Smooth muscle cell of the pulmonary artery (primary cell): ENCODE results near the gene SMIM8. TPM values are rescaled to one million over a fixed set of nuclear protein-coding genes. Genes with fewer than 3 reads are reported as not detected.

Source experiments
- total RNA-seq: library from RNA; depleted of rRNA; stranded (reverse); fragments of >200 nt; gene quantifications from 2 replicates; pipeline ENCODE4 v1.2.3, GENCODE V29; 2014

SMIM8 gene, protein sequence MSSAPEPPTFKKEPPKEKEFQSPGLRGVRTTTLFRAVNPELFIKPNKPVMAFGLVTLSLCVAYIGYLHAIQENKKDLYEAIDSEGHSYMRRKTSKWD
- 3.2 and 5.3 TPM in 2 replicates for total RNA-seq

GRCh38 chr6:87322304-87323212, at the start of gene SMIM8:
Gene SMIM8, plus strand, starts transcription at chr6:87322588. Its CDS starts 14,444 bp downstream, at chr6:87337032.

GRCh38 chr6:87344731-87345130, 22.3 kb downstream of the SMIM8 start, which contains the start of gene C6orf163:
Gene C6orf163, plus strand, starts transcription at chr6:87344813. Its CDS starts 287 bp downstream, at chr6:87345100.

Other genes with a start within 250 kb of the SMIM8 start
- not detected in 2 replicates for gene CGA, start 227.5 kb upstream of the SMIM8 start, total RNA-seq
- gene ZNF292, start 167.0 kb upstream of the SMIM8 start, total RNA-seq: 31.1 and 36.6 TPM in 2 replicates
- gene GJB7, start 6.7 kb downstream of the SMIM8 start, total RNA-seq: not detected in 2 replicates
- 1.2 and 1.7 TPM in 2 replicates for gene C6orf163, start 22.2 kb downstream of the SMIM8 start, total RNA-seq
- gene CFAP206, start 85.4 kb downstream of the SMIM8 start, total RNA-seq: 0.50 and 0.59 TPM in 2 replicates
- gene SLC35A1, start 150.4 kb downstream of the SMIM8 start, total RNA-seq: 16.5 and 23.7 TPM in 2 replicates